Esophagus squamous epithelium (tissue), 4 donors: Measurements from ENCODE around the gene MAP3K19.

Experiments
- CTCF ChIP-seq, 6 experiments: fragments of 450-650 bp in 4 of 6; fragments of 200-600 bp in 2 of 6; sonication (generic) in 2 of 6; IDR thresholded peaks; one replicate each; pipeline ENCODE4 v1.5.1; 2016 to 2019; ENCODE audit warnings: antibody characterized with exemption in 6 of 6, mild to moderate bottlenecking in 4 of 6, moderate library complexity in 4 of 6
- POLR2A ChIP-seq, 4 donors: fragments of 450-650 bp; IDR thresholded peaks; one replicate each; pipeline ENCODE4 v1.6.1; 2017; ENCODE audit warnings: antibody characterized with exemption in 4 of 4, mild to moderate bottlenecking in 4 of 4, moderate library complexity in 3 of 4

GRCh38 chr2:135052997-135053474 lies 5.8 kb upstream of the MAP3K19 start:
- no peak for TF ChIP-seq CTCF (IDR thresholded peaks at IDR 0.05)
- TF ChIP-seq POLR2A (IDR thresholded peaks at IDR 0.05): no peak
